ENCODE data around the gene TBC1D9B. TPM values are rescaled to one million over a fixed set of nuclear protein-coding genes. Genes with fewer than 3 reads are reported as not detected.
A peak's percentile ranks its signal among the peaks of the same experiment; 100 is the strongest.

Gene TBC1D9B
- 65.8 TPM for total RNA-seq

GRCh38 chr5:179907556-179908324 is at the start of gene TBC1D9B:
TSS of gene TBC1D9B (minus strand) at chr5:179907897. CDS start at chr5:179907821, 76 bp downstream.
- peak; percentile 86 for DNase-seq

- DNase-seq = no peak
These were observed 47.9 kb upstream of the TBC1D9B start for GRCh38 chr5:179955630-179956029.

- no peak for DNase-seq
These were observed 47.4 kb upstream of the TBC1D9B start for GRCh38 chr5:179955062-179955461.

GRCh38 chr5:179954434-179954833 is 46.7 kb upstream of the TBC1D9B start:
- DNase-seq = no peak

- DNase-seq = no peak
These were observed 46.3 kb upstream of the TBC1D9B start for GRCh38 chr5:179953987-179954386.

- no peak for DNase-seq
These were observed 29.4 kb upstream of the TBC1D9B start for GRCh38 chr5:179936976-179937681.

- DNase-seq = no peak
These were observed 23.2 kb upstream of the TBC1D9B start for GRCh38 chr5:179930788-179931473.

- DNase-seq = no peak
These were observed 20.1 kb upstream of the TBC1D9B start for GRCh38 chr5:179927824-179928223.

GRCh38 chr5:179926657-179927056 is 19.0 kb upstream of the TBC1D9B start:
- no peak for DNase-seq

- no peak for DNase-seq
These were observed 15.7 kb upstream of the TBC1D9B start for GRCh38 chr5:179923436-179923835.

- DNase-seq = no peak
These were observed 12.5 kb upstream of the TBC1D9B start for GRCh38 chr5:179920175-179920574.

- DNase-seq = no peak
These were observed 11.9 kb upstream of the TBC1D9B start for GRCh38 chr5:179919487-179920060.

- DNase-seq = no peak
These were observed 11.2 kb upstream of the TBC1D9B start for GRCh38 chr5:179918742-179919486.

GRCh38 chr5:179916523-179916922 is 8.8 kb upstream of the TBC1D9B start:
- no peak for DNase-seq

GRCh38 chr5:179915406-179915935 is 7.8 kb upstream of the TBC1D9B start:
- no peak for DNase-seq

GRCh38 chr5:179914032-179914755 is 6.5 kb upstream of the TBC1D9B start:
- peak; percentile 35 for DNase-seq

GRCh38 chr5:179913461-179913860 is 5.8 kb upstream of the TBC1D9B start:
- DNase-seq = no peak

- no peak for DNase-seq
These were observed 5.3 kb upstream of the TBC1D9B start for GRCh38 chr5:179912951-179913350.

GRCh38 chr5:179912386-179912785 is 4.7 kb upstream of the TBC1D9B start:
- DNase-seq = no peak

GRCh38 chr5:179909224-179909623 is 1.5 kb upstream of the TBC1D9B start:
- DNase-seq = no peak

GRCh38 chr5:179908528-179908927 is 831 bp upstream of the TBC1D9B start:
- no peak for DNase-seq

Measured in tongue (tissue), 2 donors.